ENCODE results near the gene ZNF804B.

Gene ZNF804B

DNA sequence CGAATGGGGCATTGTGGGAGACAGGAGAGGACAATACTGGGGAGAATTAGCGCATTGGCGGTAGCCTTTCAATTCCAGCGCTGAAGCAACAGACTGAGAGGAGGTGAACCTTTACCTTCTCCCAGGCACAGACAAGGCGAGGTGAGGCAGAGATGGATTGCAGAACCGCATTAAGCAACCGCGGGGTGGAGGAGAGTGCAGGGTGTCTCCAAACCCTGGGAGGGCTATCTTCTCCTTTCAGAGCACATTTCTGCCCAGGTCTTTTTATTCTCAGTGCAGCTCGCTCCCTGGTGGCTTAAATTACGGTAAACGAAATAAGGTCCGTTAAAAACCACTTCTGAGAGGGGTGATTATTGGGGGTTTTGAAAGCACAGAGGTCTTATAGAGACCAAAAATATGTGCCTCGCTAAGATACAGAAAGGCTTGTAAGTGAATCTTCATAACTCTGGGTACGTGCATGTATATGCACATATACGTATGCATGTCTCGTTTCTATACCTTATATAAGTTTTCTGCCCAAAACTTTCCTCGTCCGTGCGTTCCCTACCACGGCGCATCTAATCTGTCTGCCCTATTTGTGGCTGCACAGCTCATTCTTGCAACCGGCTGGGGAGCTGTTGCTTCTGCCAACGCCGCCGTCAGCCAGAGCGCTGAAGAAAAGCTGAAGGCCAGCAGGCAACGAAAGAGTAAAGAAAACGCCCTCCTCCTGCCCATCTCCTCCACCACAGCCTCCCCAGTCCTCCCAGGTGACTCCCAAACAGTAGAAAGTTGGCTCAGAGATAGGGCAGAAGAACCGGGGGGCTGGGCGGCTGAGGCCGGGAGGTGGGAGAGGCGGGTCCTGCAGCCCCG, 895 bp upstream of the ZNF804B start:
- H3K4me1 ChIP-seq (ENCODE audit: control insufficient read depth, insufficient read depth, low read length) = no peaks in the 10 kb centered on the region
- peak overlapping the region; percentile 36 for H3K4me3 ChIP-seq (ENCODE audit: low read depth, low read length)
- no peaks in the 10 kb centered on the region for H3K36me3 ChIP-seq (ENCODE audit: control insufficient read depth in 2 of 2, insufficient read depth in 1 of 2, low read length in 2 of 2)
- H3K9me3 ChIP-seq (ENCODE audit: control insufficient read depth, insufficient read depth, low read depth, low read length) = no peaks in the 10 kb centered on the region
- CTCF ChIA-PET = interaction anchor here (0.9 kb wide), 1 partner anchor 961 kb away, joined by 7 read pairs; no protein-coding TSS in a partner anchor
- no peak overlapping the region for H3K27ac ChIP-seq (ENCODE audit: extremely low read depth, low read depth, low read length)
- TF ChIP-seq ZNF114 (tag by site-specific recombination; IDR thresholded peaks at IDR 0.05) = no peak
- TF ChIP-seq, protein P1, sequence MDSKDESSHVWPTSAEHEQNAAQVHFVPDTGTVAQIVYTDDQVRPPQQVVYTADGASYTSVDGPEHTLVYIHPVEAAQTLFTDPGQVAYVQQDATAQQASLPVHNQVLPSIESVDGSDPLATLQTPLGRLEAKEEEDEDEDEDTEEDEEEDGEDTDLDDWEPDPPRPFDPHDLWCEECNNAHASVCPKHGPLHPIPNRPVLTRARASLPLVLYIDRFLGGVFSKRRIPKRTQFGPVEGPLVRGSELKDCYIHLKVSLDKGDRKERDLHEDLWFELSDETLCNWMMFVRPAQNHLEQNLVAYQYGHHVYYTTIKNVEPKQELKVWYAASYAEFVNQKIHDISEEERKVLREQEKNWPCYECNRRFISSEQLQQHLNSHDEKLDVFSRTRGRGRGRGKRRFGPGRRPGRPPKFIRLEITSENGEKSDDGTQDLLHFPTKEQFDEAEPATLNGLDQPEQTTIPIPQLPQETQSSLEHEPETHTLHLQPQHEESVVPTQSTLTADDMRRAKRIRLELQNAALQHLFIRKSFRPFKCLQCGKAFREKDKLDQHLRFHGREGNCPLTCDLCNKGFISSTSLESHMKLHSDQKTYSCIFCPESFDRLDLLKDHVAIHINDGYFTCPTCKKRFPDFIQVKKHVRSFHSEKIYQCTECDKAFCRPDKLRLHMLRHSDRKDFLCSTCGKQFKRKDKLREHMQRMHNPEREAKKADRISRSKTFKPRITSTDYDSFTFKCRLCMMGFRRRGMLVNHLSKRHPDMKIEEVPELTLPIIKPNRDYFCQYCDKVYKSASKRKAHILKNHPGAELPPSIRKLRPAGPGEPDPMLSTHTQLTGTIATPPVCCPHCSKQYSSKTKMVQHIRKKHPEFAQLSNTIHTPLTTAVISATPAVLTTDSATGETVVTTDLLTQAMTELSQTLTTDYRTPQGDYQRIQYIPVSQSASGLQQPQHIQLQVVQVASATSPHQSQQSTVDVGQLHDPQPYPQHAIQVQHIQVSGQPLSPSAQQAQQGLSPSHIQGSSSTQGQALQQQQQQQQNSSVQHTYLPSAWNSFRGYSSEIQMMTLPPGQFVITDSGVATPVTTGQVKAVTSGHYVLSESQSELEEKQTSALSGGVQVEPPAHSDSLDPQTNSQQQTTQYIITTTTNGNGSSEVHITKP (tag by site-specific recombination; IDR thresholded peaks at IDR 0.05) = peak; percentile 78
- TF ChIP-seq ZNF600 (tag by site-specific recombination; IDR thresholded peaks at IDR 0.05) = no peak
- no peak for TF ChIP-seq SETDB1 (IDR thresholded peaks at IDR 0.05; ENCODE audit: insufficient read length, low read length)
- no peak for TF ChIP-seq ZNF776 (tag by site-specific recombination; IDR thresholded peaks at IDR 0.05; ENCODE audit: borderline replicate concordance)
- TF ChIP-seq ZNF175 (tag by site-specific recombination; IDR thresholded peaks at IDR 0.05) = no peak
- TF ChIP-seq ZXDB (tag by site-specific recombination; IDR thresholded peaks at IDR 0.05) = no peak
- TF ChIP-seq WT1 (tag by site-specific recombination; IDR thresholded peaks at IDR 0.05) = 0 out of 2 replicates have a peak, but pooled peaks have one; percentile 18
- TF ChIP-seq SCRT2 (tag by site-specific recombination; IDR thresholded peaks at IDR 0.05) = peak; percentile 61; the same call in 1 of the 2 replicates
- no peak for TF ChIP-seq ZNF169 (tag by site-specific recombination; IDR thresholded peaks at IDR 0.05)
- 0 out of 2 replicates have a peak, but pooled peaks have one; percentile 18 for TF ChIP-seq GLIS1 (tag by site-specific recombination; IDR thresholded peaks at IDR 0.05)
- no peak for TF ChIP-seq KLF10 (tag by site-specific recombination; IDR thresholded peaks at IDR 0.05)
- no peak for TF ChIP-seq ZNF48 (tag by site-specific recombination; IDR thresholded peaks at IDR 0.05)
- TF ChIP-seq, protein P2, sequence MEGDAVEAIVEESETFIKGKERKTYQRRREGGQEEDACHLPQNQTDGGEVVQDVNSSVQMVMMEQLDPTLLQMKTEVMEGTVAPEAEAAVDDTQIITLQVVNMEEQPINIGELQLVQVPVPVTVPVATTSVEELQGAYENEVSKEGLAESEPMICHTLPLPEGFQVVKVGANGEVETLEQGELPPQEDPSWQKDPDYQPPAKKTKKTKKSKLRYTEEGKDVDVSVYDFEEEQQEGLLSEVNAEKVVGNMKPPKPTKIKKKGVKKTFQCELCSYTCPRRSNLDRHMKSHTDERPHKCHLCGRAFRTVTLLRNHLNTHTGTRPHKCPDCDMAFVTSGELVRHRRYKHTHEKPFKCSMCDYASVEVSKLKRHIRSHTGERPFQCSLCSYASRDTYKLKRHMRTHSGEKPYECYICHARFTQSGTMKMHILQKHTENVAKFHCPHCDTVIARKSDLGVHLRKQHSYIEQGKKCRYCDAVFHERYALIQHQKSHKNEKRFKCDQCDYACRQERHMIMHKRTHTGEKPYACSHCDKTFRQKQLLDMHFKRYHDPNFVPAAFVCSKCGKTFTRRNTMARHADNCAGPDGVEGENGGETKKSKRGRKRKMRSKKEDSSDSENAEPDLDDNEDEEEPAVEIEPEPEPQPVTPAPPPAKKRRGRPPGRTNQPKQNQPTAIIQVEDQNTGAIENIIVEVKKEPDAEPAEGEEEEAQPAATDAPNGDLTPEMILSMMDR (tag by site-specific recombination; IDR thresholded peaks at IDR 0.05) = 0 out of 2 replicates have a peak, but pooled peaks have one; percentile 26
- POLR2A ChIA-PET = no interaction called here

DNA sequence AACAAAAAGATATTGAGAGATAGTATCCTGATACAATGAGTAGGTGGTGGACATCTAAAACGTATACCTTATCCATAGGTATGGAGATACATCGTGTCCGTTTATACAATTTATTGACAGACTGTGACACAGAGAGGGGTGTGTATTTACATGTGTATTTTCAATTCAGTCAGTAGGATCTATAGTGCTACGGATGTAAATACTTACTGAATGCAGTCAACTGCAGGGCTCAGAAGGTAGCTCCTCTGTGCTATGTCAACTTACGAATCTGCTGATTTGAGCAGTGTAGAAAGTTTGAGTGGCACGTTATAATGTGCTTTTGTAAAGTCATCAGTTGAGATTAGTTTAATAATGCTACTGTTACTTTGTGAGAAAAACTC, 626 bp downstream of the ZNF804B start:
- no peaks in the 10 kb centered on the region for H3K9me3 ChIP-seq (ENCODE audit: control insufficient read depth, insufficient read depth, low read depth, low read length)
- no peak overlapping the region for H3K27ac ChIP-seq (ENCODE audit: extremely low read depth, low read depth, low read length)
- ChIA-PET POLR2A (interaction anchor here (0.6 kb wide), 1 partner anchor 658 kb away, joined by 4 read pairs; no protein-coding TSS in a partner anchor), CTCF (no interaction called here)
- H3K36me3 ChIP-seq (ENCODE audit: control insufficient read depth in 2 of 2, insufficient read depth in 1 of 2, low read length in 2 of 2) = no peaks in the 10 kb centered on the region
- no peak overlapping the region; the same call in 1 of the 2 replicates for H3K4me3 ChIP-seq (ENCODE audit: low read depth, low read length)
- H3K4me1 ChIP-seq (ENCODE audit: control insufficient read depth, insufficient read depth, low read length) = no peaks in the 10 kb centered on the region
- TF ChIP-seq YY1 (tag by site-specific recombination; IDR thresholded peaks at IDR 0.05) (no peak), ZNF600 (tag by site-specific recombination; IDR thresholded peaks at IDR 0.05) (no peak), ZNF146 (tag by site-specific recombination; IDR thresholded peaks at IDR 0.05) (no peak), TCF7L2 (IDR thresholded peaks at IDR 0.05; ENCODE audit: borderline replicate concordance, low read depth, low read length) (no peak), RBAK (tag by site-specific recombination; IDR thresholded peaks at IDR 0.05) (no peak), ZSCAN16 (tag by site-specific recombination; IDR thresholded peaks at IDR 0.05) (no peak), ZFP41 (tag by site-specific recombination; IDR thresholded peaks at IDR 0.05; ENCODE audit: borderline replicate concordance) (no peak), YY2 (tag by site-specific recombination; IDR thresholded peaks at IDR 0.05) (no peak)
- TF ChIP-seq, protein P3, sequence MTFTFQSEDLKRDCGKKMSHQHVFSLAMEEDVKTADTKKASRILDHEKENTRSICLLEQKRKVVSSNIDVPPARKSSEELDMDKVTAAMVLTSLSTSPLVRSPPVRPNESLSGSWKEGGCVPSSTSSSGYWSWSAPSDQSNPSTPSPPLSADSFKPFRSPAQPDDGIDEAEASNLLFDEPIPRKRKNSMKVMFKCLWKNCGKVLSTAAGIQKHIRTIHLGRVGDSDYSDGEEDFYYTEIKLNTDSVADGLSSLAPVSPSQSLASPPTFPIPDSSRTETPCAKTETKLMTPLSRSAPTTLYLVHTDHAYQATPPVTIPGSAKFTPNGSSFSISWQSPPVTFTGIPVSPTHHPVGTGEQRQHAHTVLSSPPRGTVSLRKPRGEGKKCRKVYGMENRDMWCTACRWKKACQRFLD (tag by site-specific recombination; IDR thresholded peaks at IDR 0.05) = no peak
- TF ChIP-seq, protein P4, sequence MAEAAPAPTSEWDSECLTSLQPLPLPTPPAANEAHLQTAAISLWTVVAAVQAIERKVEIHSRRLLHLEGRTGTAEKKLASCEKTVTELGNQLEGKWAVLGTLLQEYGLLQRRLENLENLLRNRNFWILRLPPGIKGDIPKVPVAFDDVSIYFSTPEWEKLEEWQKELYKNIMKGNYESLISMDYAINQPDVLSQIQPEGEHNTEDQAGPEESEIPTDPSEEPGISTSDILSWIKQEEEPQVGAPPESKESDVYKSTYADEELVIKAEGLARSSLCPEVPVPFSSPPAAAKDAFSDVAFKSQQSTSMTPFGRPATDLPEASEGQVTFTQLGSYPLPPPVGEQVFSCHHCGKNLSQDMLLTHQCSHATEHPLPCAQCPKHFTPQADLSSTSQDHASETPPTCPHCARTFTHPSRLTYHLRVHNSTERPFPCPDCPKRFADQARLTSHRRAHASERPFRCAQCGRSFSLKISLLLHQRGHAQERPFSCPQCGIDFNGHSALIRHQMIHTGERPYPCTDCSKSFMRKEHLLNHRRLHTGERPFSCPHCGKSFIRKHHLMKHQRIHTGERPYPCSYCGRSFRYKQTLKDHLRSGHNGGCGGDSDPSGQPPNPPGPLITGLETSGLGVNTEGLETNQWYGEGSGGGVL (tag by site-specific recombination; IDR thresholded peaks at IDR 0.05) = no peak
- TF ChIP-seq, protein P5, sequence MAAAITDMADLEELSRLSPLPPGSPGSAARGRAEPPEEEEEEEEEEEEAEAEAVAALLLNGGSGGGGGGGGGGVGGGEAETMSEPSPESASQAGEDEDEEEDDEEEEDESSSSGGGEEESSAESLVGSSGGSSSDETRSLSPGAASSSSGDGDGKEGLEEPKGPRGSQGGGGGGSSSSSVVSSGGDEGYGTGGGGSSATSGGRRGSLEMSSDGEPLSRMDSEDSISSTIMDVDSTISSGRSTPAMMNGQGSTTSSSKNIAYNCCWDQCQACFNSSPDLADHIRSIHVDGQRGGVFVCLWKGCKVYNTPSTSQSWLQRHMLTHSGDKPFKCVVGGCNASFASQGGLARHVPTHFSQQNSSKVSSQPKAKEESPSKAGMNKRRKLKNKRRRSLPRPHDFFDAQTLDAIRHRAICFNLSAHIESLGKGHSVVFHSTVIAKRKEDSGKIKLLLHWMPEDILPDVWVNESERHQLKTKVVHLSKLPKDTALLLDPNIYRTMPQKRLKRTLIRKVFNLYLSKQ (tag by site-specific recombination; IDR thresholded peaks at IDR 0.05; ENCODE audit: borderline replicate concordance) = no peak

All from HEK293 (cell line).